Measurements from ENCODE around the gene HCRTR1.

Gene HCRTR1

DNA sequence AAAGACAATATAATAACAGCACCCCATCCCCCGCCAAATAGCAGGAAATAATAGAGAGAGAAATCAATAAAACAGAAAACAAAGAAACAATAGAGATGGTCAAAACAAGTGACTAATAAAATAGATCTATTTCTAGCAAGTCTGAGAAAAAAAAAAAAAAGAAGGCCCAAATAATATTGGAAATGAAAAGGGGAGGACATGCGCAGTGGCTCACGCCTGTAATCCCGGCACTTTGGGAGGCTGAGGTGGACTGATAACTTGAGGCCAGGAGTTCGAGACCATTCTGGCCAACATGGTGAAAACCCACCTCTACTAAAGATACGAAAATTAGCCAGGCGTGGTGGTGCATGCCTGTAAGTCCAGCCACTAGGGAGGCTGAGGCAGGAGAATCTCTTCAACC is 18.5 kb upstream of the HCRTR1 start:
- DNase-seq (ENCODE audit: low read depth) = no peak

DNA sequence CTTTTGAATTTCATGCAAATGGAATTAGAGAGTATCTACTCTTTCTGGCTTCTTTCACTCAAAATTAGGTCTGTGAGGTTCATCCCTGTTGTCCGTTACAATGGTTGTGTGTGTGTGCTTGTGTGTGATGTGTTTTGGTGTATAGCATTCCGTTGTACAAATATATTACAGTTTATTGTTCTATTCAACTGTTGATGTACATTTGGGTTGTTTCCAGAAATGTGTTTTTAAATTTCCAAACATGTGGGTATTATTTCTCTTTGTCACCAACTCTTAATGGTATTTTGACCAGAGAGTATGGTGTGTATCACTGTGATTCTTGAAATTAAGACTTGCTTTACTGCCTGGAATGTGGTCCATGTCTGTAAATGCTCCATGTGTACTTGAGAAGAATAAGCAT is 16.8 kb upstream of the HCRTR1 start:
- DNase-seq (ENCODE audit: low read depth) = no peak

DNA sequence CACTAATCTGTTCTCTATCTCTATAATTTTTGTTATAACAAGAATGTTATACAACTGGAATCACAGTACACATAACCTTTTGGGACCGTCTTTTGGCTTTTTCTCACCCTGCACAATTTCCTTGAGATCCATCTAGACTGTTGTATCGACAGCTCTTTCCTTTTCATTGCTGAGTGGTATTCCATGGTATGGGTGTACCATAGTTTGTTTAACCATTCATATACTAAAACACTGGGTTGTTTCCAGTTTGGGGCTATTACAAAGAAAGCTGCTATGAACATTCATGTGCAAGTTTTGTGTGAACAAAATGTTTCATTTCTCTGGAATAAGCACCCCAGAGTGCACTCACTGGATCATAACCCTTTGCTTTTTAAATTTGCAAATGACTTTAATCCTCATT is 15.4 kb upstream of the HCRTR1 start:
- DNase-seq (ENCODE audit: low read depth) = no peak

DNA sequence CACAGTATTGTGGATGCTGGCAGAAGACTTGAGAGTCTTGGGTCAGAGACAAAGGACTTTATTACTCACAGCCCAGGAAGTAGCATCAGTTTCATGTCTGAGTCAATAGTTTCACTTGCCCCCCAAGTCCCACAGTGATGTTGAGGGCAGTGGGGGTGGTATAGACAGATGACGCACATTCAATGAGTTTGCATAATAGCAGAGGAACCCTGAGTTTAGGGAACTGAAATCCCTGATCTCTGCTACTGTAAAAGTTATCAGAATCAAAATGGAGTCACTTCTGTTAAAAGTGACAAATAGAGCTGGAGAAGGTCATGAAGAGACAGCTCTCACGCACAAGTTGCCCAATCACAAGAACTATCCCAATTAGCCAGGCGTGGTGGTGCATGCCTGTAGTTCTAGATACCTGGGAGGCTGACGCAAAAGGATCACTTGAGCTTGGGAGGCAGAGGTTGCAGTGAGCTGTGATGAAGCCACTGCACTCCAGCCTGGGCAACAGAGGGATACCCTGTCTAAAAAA is 11.5 kb upstream of the HCRTR1 start:
- no peak for DNase-seq (ENCODE audit: low read depth)

DNA sequence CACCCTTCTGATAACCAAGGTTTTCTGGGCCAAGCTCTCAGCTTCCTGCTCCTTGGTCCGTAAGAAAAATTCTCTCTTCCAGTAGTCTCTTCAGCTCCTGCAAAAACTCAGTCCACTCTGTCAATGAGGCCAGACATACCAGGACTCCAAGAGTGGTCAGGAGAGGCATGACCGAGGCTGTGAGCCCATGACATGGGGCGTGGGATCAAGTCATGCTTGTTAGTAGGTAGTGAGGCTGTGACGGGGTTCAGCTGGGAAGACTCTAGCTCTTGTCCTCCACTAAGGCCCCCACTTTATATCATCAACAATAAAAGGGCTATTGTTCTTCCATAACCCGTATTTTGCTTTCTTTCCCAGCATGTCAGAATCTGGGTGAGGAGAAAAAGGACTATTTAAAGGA is 10.1 kb upstream of the HCRTR1 start:
- DNase-seq (ENCODE audit: low read depth) = no peak

DNA sequence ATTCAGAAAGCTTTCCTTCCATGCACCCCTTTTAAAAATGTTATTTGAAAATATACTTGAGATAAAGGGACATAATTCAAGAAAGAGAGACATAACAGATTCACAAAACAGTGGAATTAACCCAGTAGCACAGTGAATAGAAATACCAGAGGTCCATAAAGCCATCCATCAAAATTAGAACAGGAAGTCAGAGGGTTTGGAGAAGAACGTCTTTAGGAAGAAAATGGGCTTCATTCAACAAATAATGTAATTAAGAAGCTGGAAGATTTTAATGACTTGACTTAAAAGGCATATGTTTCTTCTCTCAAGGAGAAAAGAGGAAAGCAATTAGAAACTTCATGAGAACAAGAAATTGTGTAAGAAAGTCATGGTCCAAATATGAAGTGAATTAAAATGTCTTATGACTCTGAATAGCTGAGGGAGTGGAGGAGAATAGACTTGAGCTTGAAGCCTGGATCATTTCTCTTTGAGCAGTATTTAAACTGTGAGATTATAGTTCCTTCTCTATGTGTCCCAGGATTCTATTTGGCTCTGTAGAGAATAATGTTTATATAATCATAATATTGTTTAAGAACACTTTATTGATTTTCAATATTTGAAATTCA is 7.9 kb upstream of the HCRTR1 start:
- DNase-seq (ENCODE audit: low read depth) = no peak

DNA sequence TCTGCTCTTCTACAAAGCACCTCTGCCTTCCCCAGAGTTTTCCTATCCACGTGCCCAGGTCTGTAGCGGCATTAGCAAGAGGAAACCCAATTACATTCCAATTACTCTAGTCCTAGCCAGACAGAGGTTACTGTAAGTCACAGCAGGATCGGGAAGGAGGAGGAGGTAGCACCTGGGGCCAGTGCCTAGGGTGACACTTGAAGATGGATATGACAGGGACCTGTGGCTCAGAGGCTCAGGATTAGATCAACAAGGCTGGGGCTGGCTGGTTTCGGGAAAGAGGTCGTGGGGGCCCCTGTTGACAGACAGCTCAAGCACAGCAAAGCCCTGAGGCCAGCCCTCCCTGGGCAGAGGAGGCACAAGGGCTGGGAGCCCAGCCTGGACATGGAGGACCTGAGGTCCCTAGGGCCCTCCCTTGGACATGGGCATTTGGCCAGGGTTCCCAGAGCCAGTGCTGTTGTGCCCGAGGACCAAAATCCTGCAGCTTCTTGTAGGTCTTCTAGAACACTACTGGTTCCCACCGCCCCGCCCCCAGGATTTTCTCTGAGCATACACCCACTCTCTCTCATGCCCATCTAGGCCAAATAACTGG is 3.0 kb upstream of the HCRTR1 start:
- no peak for DNase-seq (ENCODE audit: low read depth)

DNA sequence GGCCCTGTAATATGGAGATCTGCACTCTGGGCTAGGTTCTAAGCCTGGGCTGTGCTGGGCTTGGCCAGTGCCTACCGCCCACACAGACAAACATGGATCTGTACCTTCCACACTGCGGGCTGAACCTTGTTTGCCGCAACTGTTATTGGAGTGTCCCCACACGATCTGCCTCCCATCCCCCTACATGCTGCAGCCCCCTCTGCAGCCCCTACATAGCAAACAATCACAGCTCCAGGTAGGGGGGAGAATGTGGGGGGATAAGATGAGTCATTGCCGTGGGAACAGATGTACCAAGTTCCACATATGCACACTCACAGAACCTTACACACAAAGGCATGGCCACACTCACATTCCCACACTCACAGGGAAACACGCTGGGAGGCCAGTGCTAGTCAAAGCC is 2.1 kb upstream of the HCRTR1 start:
- no peak for DNase-seq (ENCODE audit: low read depth)

DNA sequence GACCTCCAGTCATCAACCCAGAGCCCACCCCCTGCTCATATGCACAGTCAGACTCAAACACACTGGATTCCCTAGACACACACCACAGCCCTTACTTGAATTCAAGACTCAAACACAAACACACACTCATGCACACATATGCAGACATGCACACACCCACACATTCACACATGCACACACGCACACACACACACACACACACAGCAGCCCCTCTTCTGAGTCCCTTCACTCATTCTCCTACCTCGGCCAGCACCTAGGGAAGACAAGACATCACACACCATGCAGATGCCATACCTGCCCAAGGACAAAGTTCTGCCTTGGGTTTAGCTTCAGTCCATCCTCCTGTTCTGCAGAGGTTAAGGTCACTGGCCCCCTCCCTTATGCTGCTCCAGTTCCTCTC is 1.6 kb upstream of the HCRTR1 start:
- DNase-seq (ENCODE audit: low read depth) = no peak

DNA sequence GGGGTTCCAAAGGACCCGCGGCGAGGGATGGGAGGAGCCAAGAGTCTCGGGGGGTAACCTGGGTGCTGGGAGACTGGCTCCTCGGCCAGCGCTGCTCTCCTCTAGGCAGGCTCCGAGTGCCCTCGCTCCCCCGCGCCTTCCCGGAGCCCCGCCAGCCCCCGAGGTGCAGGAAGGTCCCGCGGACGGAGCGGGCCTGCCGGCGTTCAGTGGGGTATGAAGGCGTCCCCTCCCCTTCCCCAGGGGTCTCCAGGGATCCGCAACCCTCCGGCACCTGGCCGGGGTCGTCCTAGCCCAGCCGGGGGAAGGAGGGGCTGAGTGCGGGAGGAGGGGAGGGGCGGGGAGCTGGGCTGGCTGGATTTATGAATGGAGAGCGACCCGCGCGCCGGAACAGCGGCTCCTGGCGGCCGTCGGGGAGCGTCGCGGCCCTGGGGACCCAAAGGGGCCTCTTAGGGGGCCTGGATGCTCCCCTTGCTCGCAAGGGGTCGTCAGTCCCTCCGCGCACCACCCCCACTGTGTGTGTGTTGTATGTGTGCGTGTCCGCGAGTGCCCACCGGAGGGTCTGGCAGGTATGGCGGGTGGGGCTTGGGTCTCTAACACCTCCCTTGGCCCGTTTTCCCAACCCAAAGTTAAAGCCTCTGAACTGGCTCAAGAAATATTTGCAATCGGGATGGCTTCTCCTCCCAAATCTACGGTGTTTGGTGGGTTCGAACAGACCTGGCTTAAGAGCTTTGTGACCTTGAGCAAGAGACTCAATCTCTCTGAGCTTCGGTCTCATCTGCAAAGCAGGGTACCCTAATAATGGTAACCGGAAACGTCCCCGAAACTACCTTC is 642 bp downstream of the HCRTR1 start:
- DNase-seq (ENCODE audit: low read depth) = no peak

DNA sequence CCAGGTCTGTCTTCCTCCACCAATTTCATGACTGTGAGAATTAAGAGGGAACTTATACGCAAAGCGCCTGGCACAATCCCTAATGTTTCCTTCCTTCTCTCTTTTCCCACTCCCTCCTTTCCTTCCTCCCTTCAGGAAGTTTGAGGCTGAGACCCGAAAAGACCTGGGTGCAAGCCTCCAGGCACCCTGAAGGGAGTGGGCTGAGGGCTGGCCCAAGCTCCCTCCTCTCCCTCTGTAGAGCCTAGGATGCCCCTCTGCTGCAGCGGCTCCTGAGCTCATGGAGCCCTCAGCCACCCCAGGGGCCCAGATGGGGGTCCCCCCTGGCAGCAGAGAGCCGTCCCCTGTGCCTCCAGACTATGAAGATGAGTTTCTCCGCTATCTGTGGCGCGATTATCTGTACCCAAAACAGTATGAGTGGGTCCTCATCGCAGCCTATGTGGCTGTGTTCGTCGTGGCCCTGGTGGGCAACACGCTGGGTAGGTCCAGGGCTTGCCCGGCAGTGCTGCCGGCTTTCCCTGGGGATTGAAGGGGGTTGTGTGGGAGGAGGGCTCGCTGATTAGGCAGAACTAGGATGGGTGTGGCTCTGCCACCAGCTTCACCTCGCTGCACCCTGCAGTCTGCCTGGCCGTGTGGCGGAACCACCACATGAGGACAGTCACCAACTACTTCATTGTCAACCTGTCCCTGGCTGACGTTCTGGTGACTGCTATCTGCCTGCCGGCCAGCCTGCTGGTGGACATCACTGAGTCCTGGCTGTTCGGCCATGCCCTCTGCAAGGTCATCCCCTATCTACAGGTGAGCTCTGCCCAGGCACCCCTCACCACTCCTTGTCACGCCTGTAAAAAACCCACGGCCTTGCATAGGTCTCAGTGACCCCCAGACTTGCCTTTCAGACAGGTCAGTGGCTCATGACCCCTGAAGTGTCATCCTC is 1.7 kb downstream of the HCRTR1 start:
- no peak for DNase-seq (ENCODE audit: low read depth)

DNA sequence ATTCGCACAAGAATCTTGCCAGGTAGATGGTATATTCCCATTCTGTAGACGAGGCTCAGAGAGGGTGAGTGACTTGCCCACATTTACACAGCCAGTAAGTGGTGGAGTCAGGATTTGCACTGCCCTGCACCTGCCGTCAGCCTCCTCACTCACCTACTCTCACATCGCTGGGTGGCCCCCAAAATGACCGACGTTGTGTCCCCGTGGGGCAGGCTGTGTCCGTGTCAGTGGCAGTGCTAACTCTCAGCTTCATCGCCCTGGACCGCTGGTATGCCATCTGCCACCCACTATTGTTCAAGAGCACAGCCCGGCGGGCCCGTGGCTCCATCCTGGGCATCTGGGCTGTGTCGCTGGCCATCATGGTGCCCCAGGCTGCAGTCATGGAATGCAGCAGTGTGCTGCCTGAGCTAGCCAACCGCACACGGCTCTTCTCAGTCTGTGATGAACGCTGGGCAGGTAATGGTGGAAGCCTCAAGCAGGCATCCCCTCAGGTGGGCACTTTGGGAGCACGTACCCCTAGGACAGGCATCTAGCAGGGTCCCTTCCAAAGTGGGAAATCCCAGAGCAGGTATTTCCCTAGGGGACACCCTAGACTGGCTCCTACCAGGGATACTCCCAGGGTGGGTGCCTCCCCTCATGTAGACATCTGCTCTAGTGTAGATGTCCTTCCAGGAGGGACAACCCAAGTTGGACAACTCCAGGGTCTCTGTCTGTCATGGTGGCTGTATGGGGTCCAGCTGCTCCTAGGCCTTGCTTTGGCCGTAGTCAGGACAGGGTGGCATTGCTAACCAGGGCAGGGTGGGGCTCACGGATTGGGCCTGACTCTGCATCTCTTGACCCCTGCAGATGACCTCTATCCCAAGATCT is 3.4 kb downstream of the HCRTR1 start:
- DNase-seq (ENCODE audit: low read depth) = no peak

DNA sequence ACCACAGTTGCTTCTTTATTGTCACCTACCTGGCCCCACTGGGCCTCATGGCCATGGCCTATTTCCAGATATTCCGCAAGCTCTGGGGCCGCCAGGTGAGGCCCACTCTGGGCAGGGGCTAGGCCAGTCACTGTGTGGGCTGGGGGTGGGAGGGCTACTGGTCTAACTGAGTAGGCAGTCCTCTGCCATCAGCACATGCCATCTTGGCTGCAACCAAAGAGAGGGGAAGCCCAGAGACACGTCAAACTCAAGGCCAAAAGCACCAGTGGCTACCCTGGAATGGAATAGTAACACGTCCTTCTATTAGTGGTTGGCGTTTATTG is 4.0 kb downstream of the HCRTR1 start:
- DNase-seq (ENCODE audit: low read depth) = no peak

DNA sequence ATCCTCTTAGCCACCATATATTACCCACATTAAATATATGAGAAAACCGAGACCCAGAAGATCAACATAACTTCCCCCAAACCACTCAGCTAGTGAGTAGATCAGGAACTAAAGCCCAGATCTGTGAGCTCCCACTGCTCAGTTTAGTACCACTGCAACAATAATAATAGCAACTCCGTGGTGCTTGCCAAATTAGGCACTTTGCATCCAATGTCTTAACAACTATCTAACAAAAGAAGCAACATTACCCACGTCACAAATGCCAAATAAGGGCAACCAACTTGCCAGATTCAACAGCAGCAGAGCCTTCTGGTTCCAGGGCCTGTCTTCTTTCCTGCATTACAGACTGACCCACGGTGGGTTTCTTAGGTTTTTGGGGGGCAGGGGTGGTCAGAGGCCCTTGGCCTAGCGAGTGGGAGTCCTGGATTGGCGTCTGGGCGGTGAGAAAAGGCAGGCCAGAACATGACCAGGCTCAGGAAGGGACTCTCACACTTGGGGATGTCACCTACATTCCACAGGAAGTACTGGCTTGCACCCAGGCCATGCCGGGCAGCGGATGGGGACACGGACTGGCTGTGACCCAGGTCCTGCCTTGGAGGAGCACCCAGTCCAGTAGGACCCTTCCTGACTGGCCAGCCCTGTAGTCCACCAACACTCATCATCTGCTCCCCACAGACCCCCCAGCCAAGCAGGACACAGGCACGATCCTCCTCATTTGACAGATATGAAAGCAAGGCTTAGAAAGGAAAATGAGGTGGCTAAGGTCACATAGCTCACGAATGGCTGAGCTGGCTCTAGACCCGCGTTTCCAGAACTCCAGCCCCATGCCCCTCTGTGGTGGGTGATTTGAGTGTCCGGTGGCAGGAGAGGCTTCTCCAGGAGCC is 4.6 kb downstream of the HCRTR1 start:
- DNase-seq (ENCODE audit: low read depth) = no peak

DNA sequence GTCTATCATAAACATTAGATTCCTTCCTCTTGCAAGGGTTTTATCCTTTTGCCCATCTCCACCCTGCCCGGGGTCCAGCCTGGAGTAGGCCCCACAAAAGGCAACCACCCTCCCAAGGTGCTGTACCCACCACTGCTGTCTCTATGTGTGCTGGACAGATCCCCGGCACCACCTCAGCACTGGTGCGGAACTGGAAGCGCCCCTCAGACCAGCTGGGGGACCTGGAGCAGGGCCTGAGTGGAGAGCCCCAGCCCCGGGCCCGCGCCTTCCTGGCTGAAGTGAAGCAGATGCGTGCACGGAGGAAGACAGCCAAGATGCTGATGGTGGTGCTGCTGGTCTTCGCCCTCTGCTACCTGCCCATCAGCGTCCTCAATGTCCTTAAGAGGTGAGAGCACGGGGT is 5.9 kb downstream of the HCRTR1 start:
- DNase-seq (ENCODE audit: low read depth) = no peak

DNA sequence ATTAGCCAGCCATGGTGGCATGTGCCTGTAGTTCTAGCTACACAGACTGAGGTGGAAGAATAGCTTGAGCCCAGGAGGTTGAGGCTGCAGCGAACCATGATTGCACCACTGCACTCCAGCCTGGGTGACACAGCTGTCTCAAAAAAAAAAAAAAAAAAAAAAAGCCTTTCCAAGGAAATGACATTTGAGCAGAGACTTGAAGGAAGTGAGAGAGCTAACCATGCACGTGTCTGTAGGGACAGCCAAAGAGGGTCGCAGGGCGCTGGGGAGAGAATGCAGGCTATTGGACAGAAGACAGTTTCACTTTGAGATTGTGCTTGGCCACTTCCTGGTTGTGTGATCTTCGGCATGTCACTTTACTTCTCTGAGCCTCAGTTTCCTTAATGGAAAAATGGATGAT is 6.8 kb downstream of the HCRTR1 start:
- DNase-seq (ENCODE audit: low read depth) = no peak

DNA sequence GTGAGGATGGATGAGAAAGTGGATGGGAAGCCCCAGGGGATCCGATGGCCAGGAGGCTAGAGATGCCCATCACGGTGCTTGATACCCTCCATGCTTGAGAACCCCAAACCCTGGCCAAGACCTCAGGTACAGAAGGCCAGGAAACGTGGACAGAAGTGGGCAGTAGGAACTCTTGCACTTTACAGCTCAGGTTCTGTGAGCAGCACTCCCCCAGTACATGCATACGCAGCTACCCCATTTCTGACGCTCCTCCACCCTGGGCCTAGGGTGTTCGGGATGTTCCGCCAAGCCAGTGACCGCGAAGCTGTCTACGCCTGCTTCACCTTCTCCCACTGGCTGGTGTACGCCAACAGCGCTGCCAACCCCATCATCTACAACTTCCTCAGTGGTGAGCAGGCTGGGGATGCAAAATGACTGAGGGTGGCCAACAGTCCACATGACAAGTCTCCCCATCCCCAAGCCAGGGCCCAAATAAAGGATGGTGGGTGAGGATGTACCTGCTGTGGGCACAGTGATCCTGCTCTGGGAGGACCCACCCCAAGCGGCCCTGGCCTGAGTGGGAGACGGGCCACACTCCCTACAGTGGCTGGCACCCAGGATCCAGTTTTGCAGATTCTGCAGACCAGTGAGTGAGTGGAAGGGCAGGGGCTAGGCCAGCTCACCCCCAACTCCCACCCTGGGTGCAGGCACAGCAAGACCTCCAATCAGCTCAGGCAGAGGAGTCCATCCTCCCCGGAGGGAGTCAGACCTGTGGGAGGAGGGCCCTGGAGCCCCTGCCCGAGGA is 7.4 kb downstream of the HCRTR1 start:
- DNase-seq (ENCODE audit: low read depth) = no peak

DNA sequence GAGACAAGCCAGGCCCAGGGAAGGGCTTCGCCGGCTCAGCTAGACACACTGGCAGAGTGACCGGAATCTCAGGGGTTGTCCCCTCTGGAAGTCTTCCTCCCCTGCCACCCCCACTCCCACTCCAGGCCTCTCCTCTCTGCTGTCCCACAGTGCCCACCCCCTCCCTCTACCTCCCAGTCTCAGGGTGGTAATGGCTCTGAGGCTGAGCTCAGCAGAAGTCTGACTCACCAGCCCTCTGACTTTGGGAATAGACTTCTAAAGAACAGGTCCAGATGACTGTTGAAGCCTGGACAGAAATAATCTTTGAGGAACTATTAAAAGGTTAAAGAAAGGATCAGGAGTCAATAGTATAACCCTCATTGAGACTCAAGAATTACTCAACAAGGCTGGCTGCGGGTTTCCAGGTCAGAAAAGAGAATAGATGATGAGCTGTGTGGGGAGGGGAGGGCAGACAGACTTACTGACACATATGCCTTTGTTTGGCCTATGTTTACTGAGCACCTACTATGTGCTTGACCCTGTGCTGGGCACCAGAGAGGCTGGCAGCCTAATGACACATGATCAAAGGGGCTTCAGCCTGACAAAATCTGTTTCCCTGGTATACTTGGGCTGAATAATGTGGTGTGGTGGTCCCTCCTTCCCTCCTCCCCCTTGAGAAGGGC is 8.2 kb downstream of the HCRTR1 start:
- no peak for DNase-seq (ENCODE audit: low read depth)

Measured in HS-5 (cell line).